HFFc6 (cell line): ENCODE measurements around the gene ACTL10. TPM values are rescaled to one million over a fixed set of nuclear protein-coding genes. Genes with fewer than 3 reads are reported as not detected.
"Not testable (repeated sequence)": the region's sequence is repeated elsewhere in the genome, so short reads cannot be mapped to it uniquely, and the experiment has no call there.

Source experiments
- DNase-seq: peaks from one replicate; pipeline ENCODE4 v3.0.0-alpha.2; 2018
- H3K27ac Mint-ChIP-seq: 2 replicates; pipeline ENCODE4 v1.8.0; 2020; ENCODE audit warnings: mild to moderate bottlenecking, mixed read lengths
- H3K27me3 Mint-ChIP-seq: 2 replicates; pipeline ENCODE4 v1.8.0; 2021; ENCODE audit warnings: mild to moderate bottlenecking, moderate library complexity, mixed read lengths; ENCODE audit not compliant: insufficient read depth
- H3K36me3 Mint-ChIP-seq: 2 replicates; pipeline ENCODE4 v1.8.0; 2021; ENCODE audit warnings: low read depth, mixed read lengths
- H3K4me1 Mint-ChIP-seq: 2 replicates; pipeline ENCODE4 v1.8.0; 2020; ENCODE audit warnings: low read depth, mixed read lengths
- H3K4me3 Mint-ChIP-seq: 2 replicates; pipeline ENCODE4 v1.8.0; 2020; ENCODE audit warnings: mild to moderate bottlenecking, moderate library complexity, mixed read lengths
- H3K9me3 Mint-ChIP-seq: 2 replicates; pipeline ENCODE4 v1.8.0; 2020; ENCODE audit warnings: mild to moderate bottlenecking, mixed read lengths
- CTCF ChIP-seq: fragments of 200-600 bp; sonication (generic); IDR thresholded peaks from 2 replicates; pipeline ENCODE4 v1.5.0; 2021; ENCODE audit warnings: antibody characterized with exemption, mild to moderate bottlenecking
- total RNA-seq, 6 experiments: library from RNA; stranded (reverse); fragmentation: NEBNext Ultra II Directional; extraction: Animal tissue kit (Norgen Biotek cat#: 25700); gene quantifications; 2 replicates in 1 of 6; 3 replicates in 5 of 6; pipeline ENCODE4 v1.2.3, GENCODE V29; 2021

Gene ACTL10
- total RNA-seq, 6 experiments from 2014 or later: 1.6 to 2.3 (median 1.8) TPM

- Mint-ChIP-seq H3K27ac (no peak overlapping the region), H3K27me3 (no peaks in the 10 kb centered on the region; the same call in none of the 2 replicates), H3K36me3 (peaks cover 10% of the 10 kb centered on the region; the same call in 1 of the 2 replicates), H3K4me3 (no peak overlapping the region), H3K4me1 (peaks cover 10% of the 10 kb centered on the region), H3K9me3 (no peaks in the 10 kb centered on the region)
- TF ChIP-seq CTCF: no peak
- DNase-seq: no peak
Measured at GRCh38 chr20:33645396-33645795, 21.3 kb upstream of the ACTL10 start.

- Mint-ChIP-seq H3K4me3 (no peak overlapping the region), H3K27ac (no peak overlapping the region), H3K4me1 (peaks cover 10% of the 10 kb centered on the region), H3K9me3 (no peaks in the 10 kb centered on the region), H3K36me3 (peaks cover 7% of the 10 kb centered on the region; the same call in 1 of the 2 replicates), H3K27me3 (no peaks in the 10 kb centered on the region; the same call in none of the 2 replicates)
- TF ChIP-seq CTCF: no peak
- DNase-seq: no peak
Measured at GRCh38 chr20:33646191-33646590, 20.6 kb upstream of the ACTL10 start.

DNA sequence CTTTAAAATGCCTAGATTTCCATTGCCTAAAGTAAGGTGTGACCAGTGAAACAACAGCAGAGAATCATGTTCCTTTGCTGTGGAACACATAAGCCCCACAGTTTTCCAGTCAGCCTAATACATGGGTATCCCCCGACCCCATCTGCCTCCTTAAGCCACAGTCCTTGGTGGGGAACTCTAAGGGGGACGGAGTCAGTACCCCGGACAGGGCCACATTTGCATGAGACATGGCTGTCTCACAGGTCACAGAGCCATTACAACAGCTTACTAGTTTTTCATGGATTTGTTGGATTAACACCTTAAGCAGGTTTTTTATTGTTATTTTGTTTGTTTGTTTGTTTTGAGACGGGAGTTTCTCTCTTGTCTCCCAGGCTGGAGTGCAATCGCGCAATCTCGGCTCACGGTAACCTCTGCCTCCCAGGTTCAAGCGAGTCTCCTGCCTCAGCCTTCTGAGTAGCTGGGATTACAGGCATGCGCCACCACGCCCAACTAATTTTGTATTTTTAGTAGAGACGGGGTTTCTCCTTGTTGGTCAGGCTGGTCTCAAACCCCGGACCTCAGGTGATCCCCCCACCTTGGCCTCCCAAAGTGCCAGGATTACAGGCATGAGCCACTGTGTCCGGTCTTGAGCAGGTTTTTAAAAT, 19.7 kb upstream of the ACTL10 start:
- DNase-seq, H3K27ac Mint-ChIP-seq, H3K27me3 Mint-ChIP-seq, H3K9me3 Mint-ChIP-seq, H3K36me3 Mint-ChIP-seq, H3K4me3 Mint-ChIP-seq, H3K4me1 Mint-ChIP-seq: not testable (repeated sequence)

GRCh38 chr20:33647603-33648395, 18.9 kb upstream of the ACTL10 start:
- H3K9me3 Mint-ChIP-seq: no peaks in the 10 kb centered on the region
- H3K4me3 Mint-ChIP-seq: no peak overlapping the region
- peaks cover 7% of the 10 kb centered on the region; the same call in 1 of the 2 replicates for H3K36me3 Mint-ChIP-seq
- peak; percentile 32 for DNase-seq
- H3K27ac Mint-ChIP-seq: no peak overlapping the region
- no peaks in the 10 kb centered on the region; the same call in none of the 2 replicates for H3K27me3 Mint-ChIP-seq
- TF ChIP-seq CTCF: no peak
- peaks cover 10% of the 10 kb centered on the region for H3K4me1 Mint-ChIP-seq

DNA sequence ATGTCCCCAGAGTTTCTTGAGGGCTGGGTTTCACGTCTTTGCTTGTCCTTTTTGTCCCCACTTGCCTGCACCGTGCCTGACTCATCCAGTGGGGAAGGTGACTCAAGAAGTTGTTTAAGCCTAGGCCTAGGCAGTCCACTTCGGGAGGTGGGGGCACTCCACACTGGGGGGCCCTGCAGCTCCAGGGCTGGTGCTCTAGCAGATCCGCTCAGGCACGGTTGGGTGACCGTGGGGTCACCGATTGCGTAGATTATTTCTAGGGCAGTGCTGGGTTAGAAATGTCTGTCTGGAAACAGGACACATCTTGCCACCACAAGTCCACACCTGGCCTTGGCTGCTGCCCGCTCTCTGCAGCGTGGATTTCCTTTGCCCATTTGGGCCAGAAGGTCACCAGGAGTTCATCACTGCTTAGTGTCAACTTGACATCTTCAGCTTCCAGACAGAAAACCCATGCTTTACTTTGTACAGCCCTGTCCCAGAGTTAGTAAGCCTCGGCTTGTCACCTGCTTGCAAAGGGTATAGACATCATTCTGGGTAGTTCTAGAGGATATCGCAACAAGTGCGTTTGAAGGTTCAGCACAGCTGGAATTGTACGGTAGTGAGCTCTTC, 18.2 kb upstream of the ACTL10 start:
- Mint-ChIP-seq H3K4me3 (no peak overlapping the region), H3K9me3 (no peaks in the 10 kb centered on the region), H3K36me3 (peaks cover 7% of the 10 kb centered on the region; the same call in 1 of the 2 replicates), H3K4me1 (peaks cover 12% of the 10 kb centered on the region), H3K27ac (no peak overlapping the region), H3K27me3 (no peaks in the 10 kb centered on the region; the same call in 1 of the 2 replicates)
- TF ChIP-seq CTCF: no peak
- no peak for DNase-seq
